Ovary (tissue), 9 donors: ENCODE data around the gene KLHL6. TPM values are rescaled to one million over a fixed set of nuclear protein-coding genes. Genes with fewer than 3 reads are reported as not detected.
"Not testable (repeated sequence)": the region's sequence is repeated elsewhere in the genome, so short reads cannot be mapped to it uniquely, and the experiment has no call there.

Source experiments
- DNase-seq, 5 donors: peaks; one replicate each; pipeline ENCODE4 v3.0.0-alpha.2; 2019 to 2020
- H3K27ac ChIP-seq, 2 donors: fragments of 200-600 bp; one replicate each; pipeline versions ENCODE4 v1.5.1 to v1.8.0; 2019 to 2022
- H3K27me3 ChIP-seq: fragments of 200-600 bp; one replicate; pipeline ENCODE4 v1.8.0; 2022
- H3K36me3 ChIP-seq: fragments of 200-600 bp; sonication (generic); one replicate; pipeline ENCODE4 v1.5.1; 2019
- H3K4me1 ChIP-seq: one replicate; pipeline ENCODE4 v1.8.1; 2013; ENCODE audit warnings: mild to moderate bottlenecking, moderate library complexity; ENCODE audit not compliant: insufficient read depth
- H3K4me3 ChIP-seq: fragments of 200-600 bp; sonication (generic); one replicate; pipeline ENCODE4 v1.5.1; 2017
- H3K9me3 ChIP-seq, 2 donors: fragments of 200-600 bp in 1 of 2; sonication (generic) in 1 of 2; one replicate each; pipeline versions ENCODE4 v1.5.1 to v1.8.1; 2013 to 2019; ENCODE audit warnings: mild to moderate bottlenecking in 1 of 2, moderate library complexity in 1 of 2
- CTCF ChIP-seq, 3 donors: fragments of 450-650 bp in 2 of 3; fragments of 200-600 bp in 1 of 3; IDR thresholded peaks; one replicate each; pipeline versions ENCODE4 v1.5.1 to v1.8.0; 2016 to 2022; ENCODE audit warnings: antibody characterized with exemption in 3 of 3, mild to moderate bottlenecking in 1 of 3
- EP300 ChIP-seq: sonication (generic); formaldehyde crosslinking; IDR thresholded peaks from one replicate; pipeline ENCODE4 v1.6.1; 2017; ENCODE audit warnings: antibody characterized with exemption
- POLR2A ChIP-seq: fragments of 450-650 bp; IDR thresholded peaks from one replicate; pipeline ENCODE4 v1.6.1; 2017; ENCODE audit warnings: antibody characterized with exemption, mild to moderate bottlenecking, moderate library complexity
- WGBS, 3 donors: extraction: QIAGEN DNeasy Blood & Tissue Kit in 1 of 3; methylation state at CpG; one replicate each; pipeline versions ENCODE4 v1.1.5 to v1.1.7; 2013 to 2017; 5-methylcytosine and 5-hydroxymethylcytosine counted together
- intact Hi-C, 4 donors: fragments of 100-400 bp; cut with DNase I; formaldehyde crosslinking; loops; one replicate each; pipeline versions ENCODE4 v1.11.0 to v1.15.1; 2022 to 2023
- polyA plus RNA-seq, 2 donors: library from polyadenylated mRNA; stranded (reverse); fragments of 200-250 nt in 1 of 2; fragments of 350-450 nt in 1 of 2; fragmentation: Illumina TruSeq in 1 of 2; extraction: RNeasy Lipid Tissue Mini Kit (QIAGEN cat#74804) in 1 of 2; gene quantifications; one replicate each; pipeline ENCODE4 v1.2.3, GENCODE V29; 2013 to 2014
- total RNA-seq, 7 donors: library from RNA; depleted of rRNA in 2 of 7; stranded (reverse); fragments of >200 nt in 2 of 7; fragmentation: NEBNext Ultra II Directional in 3 of 7; extraction: Animal tissue kit (Norgen Biotek cat#: 25700) in 3 of 7; gene quantifications; one replicate each; pipeline versions ENCODE4 v1.1.0 to v1.2.4, GENCODE V29; 2016 to 2023
- donor health status: DM: no; HTN: no; CAD: no; lungs with moderate emphysema.
- donor health status: DM: no; HTN: no; CAD: no.
- donor health status: Bipolar disorder and iron deficiency.
- donor health status: DM: yes; HTN: yes; CAD: no.
- donor health status: DM: no; HTN: no; CAD: no.
- donor health status: DM: yes; HTN: yes; CAD: no.

The KLHL6 gene
- total and polyA plus RNA-seq, 9 donors = 0.21 to 3.9 (median 0.92) TPM

GRCh38 chr3:183529717-183530116 lies 25.8 kb downstream of the KLHL6 start:
- Histone ChIP-seq H3K4me3 (no peak overlapping the region), H3K4me1 (no peaks in the 10 kb centered on the region), H3K27me3 (no peaks in the 10 kb centered on the region), H3K9me3 (no peaks in the 10 kb centered on the region), H3K27ac (no peak overlapping the region), H3K36me3 (no peaks in the 10 kb centered on the region)
- intact Hi-C loops = loop anchor here in 1 of 4 donors (5.0 kb wide), 1 partner anchor 708 kb away; no protein-coding TSS in a partner anchor
- no peak for DNase-seq
- TF ChIP-seq CTCF (IDR thresholded peaks at IDR 0.05) = no peak
- WGBS, 3 donors = 87 to 91% (median 90%) methylated on average over 7 of the region's 7 CpGs

GRCh38 chr3:183529185-183529584 lies 26.3 kb downstream of the KLHL6 start:
- no peaks in the 10 kb centered on the region for H3K4me1 ChIP-seq
- H3K36me3 ChIP-seq = no peaks in the 10 kb centered on the region
- no peaks in the 10 kb centered on the region for H3K27me3 ChIP-seq
- no peak for DNase-seq
- WGBS, 3 donors = 84 to 87% (median 85%) methylated on average over 1 of the region's 1 CpG
- TF ChIP-seq EP300 (no peak), CTCF (IDR thresholded peaks at IDR 0.05) (no peak), POLR2A (no peak)
- H3K27ac ChIP-seq = no peak overlapping the region
- H3K9me3 ChIP-seq = no peaks in the 10 kb centered on the region
- no peak overlapping the region for H3K4me3 ChIP-seq
- intact Hi-C loops = no loop called here

GRCh38 chr3:183528758-183529157 lies 26.7 kb downstream of the KLHL6 start:
- H3K4me3 ChIP-seq, H3K27ac ChIP-seq, intact Hi-C loops, H3K36me3 ChIP-seq, H3K9me3 ChIP-seq, DNase-seq, H3K4me1 ChIP-seq, H3K27me3 ChIP-seq: not testable (repeated sequence)
- 92 to 94% (median 94%) methylated on average over 6 of the region's 6 CpGs for WGBS, 3 donors

GRCh38 chr3:183527428-183528379 lies 27.8 kb downstream of the KLHL6 start:
- Histone ChIP-seq H3K4me1 (no peaks in the 10 kb centered on the region), H3K27ac (no peak overlapping the region), H3K4me3 (no peak overlapping the region), H3K27me3 (no peaks in the 10 kb centered on the region), H3K9me3 (no peaks in the 10 kb centered on the region), H3K36me3 (no peaks in the 10 kb centered on the region)
- TF ChIP-seq EP300 = no peak
- no peak for TF ChIP-seq CTCF (IDR thresholded peaks at IDR 0.05)
- no peak for TF ChIP-seq POLR2A
- intact Hi-C loops = no loop called here
- 84 to 89% (median 85%) methylated on average over 12 of the region's 12 CpGs for WGBS, 3 donors
- no peak for DNase-seq

- Histone ChIP-seq H3K27me3 (no peaks in the 10 kb centered on the region), H3K9me3 (no peaks in the 10 kb centered on the region), H3K4me1 (no peaks in the 10 kb centered on the region), H3K4me3 (no peak overlapping the region), H3K36me3 (no peaks in the 10 kb centered on the region), H3K27ac (no peak overlapping the region)
- no peak for DNase-seq
- TF ChIP-seq EP300 (no peak), CTCF (IDR thresholded peaks at IDR 0.05) (no peak), POLR2A (no peak)
- 88 to 94% (median 89%) methylated on average over 4 of the region's 4 CpGs for WGBS, 3 donors
- intact Hi-C loops = no loop called here
Measured at GRCh38 chr3:183526838-183527427, 28.6 kb downstream of the KLHL6 start.
